PC-3 (cell line): ENCODE measurements around the gene ENTHD1. TPM values are rescaled to one million over a fixed set of nuclear protein-coding genes. Genes with fewer than 3 reads are reported as not detected.

ENCODE experiments used
- ATAC-seq: fragments of 200-7000 bp; cut with Tn5 transposase; 2 replicates; pipeline ENCODE4 v1.9.1; 2020; ENCODE audit warnings: mild to moderate bottlenecking, moderate library complexity
- BruUV-seq: library from RNA; stranded (reverse); fragments of 400-500 nt; replicated peaks from 2 replicates; lab custom pipeline; 2021; lab: Mats Ljungman, UMichigan
- CTCF ChIA-PET: fragments of 300-600 bp; sonication (Branson Sonifier 250); formaldehyde crosslinking; loops from one replicate; lab custom pipeline; 2022; ENCODE audit warnings: antibody characterized with exemption; lab: Charles Lee
- POLR2A ChIA-PET: fragments of 300-600 bp; sonication (Branson Sonifier 250); formaldehyde crosslinking; loops from one replicate; lab custom pipeline; 2022; ENCODE audit warnings: antibody characterized with exemption; ENCODE audit not compliant: unreplicated experiment; lab: Charles Lee
- DNase-seq: peaks from one replicate; pipeline ENCODE4 v3.0.0-alpha.2; 2015
- H2AFZ ChIP-seq: fragments of 300-600 bp; sonication (generic); 2 replicates; pipeline ENCODE4 v1.6.0; 2016; ENCODE audit warnings: antibody characterized with exemption, low read length
- H3F3A ChIP-seq: fragments of 300-600 bp; sonication (generic); one replicate; pipeline ENCODE4 v1.6.0; 2017; ENCODE audit warnings: antibody characterized with exemption, low read length, control low read depth, mild to moderate bottlenecking; ENCODE audit not compliant: unreplicated experiment
- H3K27ac ChIP-seq: fragments of 300-600 bp; sonication (generic); 2 replicates; pipeline ENCODE4 v1.5.1; 2016; ENCODE audit warnings: mild to moderate bottlenecking, low read length
- H3K27me3 ChIP-seq: fragments of 300-600 bp; sonication (generic); 2 replicates; pipeline ENCODE4 v1.6.1; 2016; ENCODE audit warnings: low read length, mixed read lengths
- H3K36me3 ChIP-seq: fragments of 300-600 bp; sonication (generic); 2 replicates; pipeline ENCODE4 v1.6.1; 2016; ENCODE audit warnings: low read depth, mixed run types, low read length, mixed read lengths
- H3K4me1 ChIP-seq: fragments of 300-600 bp; sonication (generic); 2 replicates; pipeline ENCODE4 v1.5.1; 2016; ENCODE audit warnings: low read length; ENCODE audit not compliant: insufficient read depth
- H3K4me2 ChIP-seq: fragments of 300-600 bp; sonication (generic); 2 replicates; pipeline ENCODE4 v1.6.0; 2016; ENCODE audit warnings: low read length
- H3K4me3 ChIP-seq: fragments of 300-600 bp; sonication (generic); 2 replicates; pipeline ENCODE4 v1.5.1; 2016; ENCODE audit warnings: mild to moderate bottlenecking, low read length, mixed read lengths
- H3K79me2 ChIP-seq: fragments of 300-600 bp; sonication (generic); 2 replicates; pipeline ENCODE4 v1.6.1; 2017; ENCODE audit warnings: low read length, mixed read lengths
- H3K9ac ChIP-seq: fragments of 300-600 bp; sonication (generic); 2 replicates; pipeline ENCODE4 v1.6.0; 2016; ENCODE audit warnings: mild to moderate bottlenecking, low read length
- H3K9me2 ChIP-seq: fragments of 300-600 bp; sonication (generic); replicated peaks from 2 replicates; pipeline ENCODE4 v1.6.1; 2016; ENCODE audit warnings: mixed run types, low read length, mixed read lengths
- H3K9me3 ChIP-seq: fragments of 300-600 bp; sonication (generic); 2 replicates; pipeline ENCODE4 v1.6.1; 2016; ENCODE audit warnings: low read length, mixed read lengths
- H4K20me1 ChIP-seq: fragments of 300-600 bp; sonication (generic); 2 replicates; pipeline ENCODE4 v1.6.1; 2016; ENCODE audit warnings: low read length, mixed read lengths
- CTCF ChIP-seq: fragments of 300-600 bp; sonication (generic); conservative IDR thresholded peaks from 2 replicates; pipeline ENCODE4 v1.5.1; 2017; ENCODE audit warnings: antibody characterized with exemption, low read depth, mild to moderate bottlenecking, low read length
- EZH2 ChIP-seq: fragments of 300-600 bp; sonication (generic); IDR thresholded peaks from one replicate; pipeline ENCODE4 v1.6.1; 2017; ENCODE audit warnings: antibody characterized with exemption, mild to moderate bottlenecking, low read length; ENCODE audit not compliant: unreplicated experiment
- EZH2phosphoT487 ChIP-seq: fragments of 300-600 bp; sonication (generic); IDR thresholded peaks from 2 replicates; pipeline ENCODE4 v1.6.1; 2018; ENCODE audit warnings: mild to moderate bottlenecking, antibody characterized with exemption, low read length, borderline replicate concordance
- intact Hi-C: fragments of 100-400 bp; cut with micrococcal nuclease; formaldehyde crosslinking; loops from 2 replicates; pipeline ENCODE4 v1.9.0; 2023
- total RNA-seq: library from RNA; depleted of rRNA; stranded (reverse); fragments of >200 nt; gene quantifications from 2 replicates; pipeline ENCODE4 v1.2.3, GENCODE V29; 2014

The ENTHD1 gene
- total RNA-seq, 1 experiment from 2014 or later: not detected

GRCh38 chr22:39933741-39934140 is 40.2 kb upstream of the ENTHD1 start:
- H2AFZ ChIP-seq: no peak overlapping the region
- H3K27ac ChIP-seq: no peak overlapping the region
- peaks cover 65% of the 10 kb centered on the region for H3K27me3 ChIP-seq
- ChIA-PET CTCF (no interaction called here), POLR2A (interaction anchor here (0.5 kb wide), 1 partner anchor 385 kb away, joined by 9 read pairs; no protein-coding TSS in a partner anchor)
- no peaks in the 10 kb centered on the region for H3K79me2 ChIP-seq
- H3K9ac ChIP-seq: no peak overlapping the region
- no TSS peak for BruUV-seq
- H3K9me3 ChIP-seq: no peaks in the 10 kb centered on the region
- no peaks in the 10 kb centered on the region for H3K4me1 ChIP-seq
- no peaks in the 10 kb centered on the region for H3K9me2 ChIP-seq
- H3F3A ChIP-seq: no peaks in the 10 kb centered on the region
- no peak for TF ChIP-seq EZH2phosphoT487
- no peak for TF ChIP-seq EZH2
- TF ChIP-seq CTCF: no peak
- no peak overlapping the region for H3K4me3 ChIP-seq
- DNase-seq (no peak), ATAC-seq (no peak)
- H4K20me1 ChIP-seq: no peaks in the 10 kb centered on the region
- intact Hi-C loops: no loop called here
- H3K4me2 ChIP-seq: no peak overlapping the region
- no peaks in the 10 kb centered on the region for H3K36me3 ChIP-seq

- Histone ChIP-seq H4K20me1 (no peaks in the 10 kb centered on the region), H3K4me1 (no peaks in the 10 kb centered on the region), H3F3A (no peaks in the 10 kb centered on the region), H3K4me2 (no peak overlapping the region), H3K9me3 (no peaks in the 10 kb centered on the region), H3K9me2 (no peaks in the 10 kb centered on the region), H3K9ac (no peak overlapping the region), H3K27me3 (peaks cover 63% of the 10 kb centered on the region), H3K36me3 (no peaks in the 10 kb centered on the region), H3K79me2 (no peaks in the 10 kb centered on the region), H3K27ac (no peak overlapping the region), H3K4me3 (no peak overlapping the region), H2AFZ (no peak overlapping the region)
- ATAC-seq (no peak), DNase-seq (peak; percentile 52)
- intact Hi-C loops: no loop called here
- POLR2A ChIA-PET: no interaction called here
- TF ChIP-seq CTCF (peak; percentile 69), EZH2phosphoT487 (no peak), EZH2 (no peak)
- no TSS peak for BruUV-seq
- CTCF ChIA-PET: interaction anchor here (0.6 kb wide), 1 partner anchor 77 kb away, joined by 8 read pairs; no protein-coding TSS in a partner anchor
Observed at GRCh38 chr22:39932918-39933649, 39.5 kb upstream of the ENTHD1 start.

GRCh38 chr22:39932166-39932565 is 38.6 kb upstream of the ENTHD1 start:
- no peaks in the 10 kb centered on the region for H4K20me1 ChIP-seq
- no peaks in the 10 kb centered on the region for H3K36me3 ChIP-seq
- H3K9ac ChIP-seq: no peak overlapping the region
- no peak for TF ChIP-seq EZH2
- TF ChIP-seq EZH2phosphoT487: no peak
- no peak for TF ChIP-seq CTCF
- H3K27me3 ChIP-seq: peaks cover 61% of the 10 kb centered on the region
- no peaks in the 10 kb centered on the region for H3K79me2 ChIP-seq
- ATAC-seq: no peak
- no peak overlapping the region for H2AFZ ChIP-seq
- H3K27ac ChIP-seq: no peak overlapping the region
- H3K4me1 ChIP-seq: no peaks in the 10 kb centered on the region
- no peaks in the 10 kb centered on the region for H3F3A ChIP-seq
- H3K4me3 ChIP-seq: no peak overlapping the region
- no peak for DNase-seq
- ChIA-PET CTCF (interaction anchor here (0.7 kb wide), 1 partner anchor 18 kb away, joined by 7 read pairs; no protein-coding TSS in a partner anchor), POLR2A (interaction anchor here (0.7 kb wide), 1 partner anchor 75 kb away, joined by 16 read pairs; no protein-coding TSS in a partner anchor)
- H3K4me2 ChIP-seq: no peak overlapping the region
- H3K9me3 ChIP-seq: no peaks in the 10 kb centered on the region
- no peaks in the 10 kb centered on the region for H3K9me2 ChIP-seq
- BruUV-seq: no TSS peak
- intact Hi-C loops: no loop called here
